Right cardiac atrium (tissue), 5 donors: ENCODE results near the gene DYNC1LI1. TPM values are rescaled to one million over a fixed set of nuclear protein-coding genes. Genes with fewer than 3 reads are reported as not detected.

Source experiments
- ATAC-seq, 2 donors: fragments of 200-7000 bp; cut with Tn5 transposase; one replicate each; pipeline versions ENCODE4 v1.8.0 to v1.9.1; 2020; ENCODE audit warnings: moderate library complexity in 2 of 2, mild to moderate bottlenecking in 1 of 2
- DNase-seq, 3 donors: peaks; one replicate each; pipeline ENCODE4 v3.0.0-alpha.2; 2020
- H3K27ac ChIP-seq: one replicate; pipeline ENCODE4 v1.5.1; 2013; ENCODE audit warnings: mild to moderate bottlenecking, low read length, control low read depth, moderate library complexity
- H3K27me3 ChIP-seq: one replicate; pipeline ENCODE4 v1.6.1; 2013; ENCODE audit not compliant: control insufficient read depth, insufficient read depth
- H3K4me1 ChIP-seq: one replicate; pipeline ENCODE4 v1.6.1; 2013; ENCODE audit warnings: low read length; ENCODE audit not compliant: control insufficient read depth, insufficient read depth
- H3K4me3 ChIP-seq: one replicate; pipeline ENCODE4 v1.5.1; 2013; ENCODE audit warnings: low read length, control low read depth
- H3K9me3 ChIP-seq: one replicate; pipeline ENCODE4 v1.6.1; 2013; ENCODE audit warnings: low read length; ENCODE audit not compliant: control insufficient read depth
- WGBS: extraction: QIAGEN DNeasy Blood & Tissue Kit; methylation state at CpG from one replicate; pipeline ENCODE4 v1.1.7; 2013; 5-methylcytosine and 5-hydroxymethylcytosine counted together
- intact Hi-C, 4 donors: fragments of 100-400 bp; cut with DNase I; formaldehyde crosslinking; loops; one replicate each; pipeline versions ENCODE4 v1.11.0 to v1.14.0; 2022 to 2023
- microRNA-seq, 2 donors: library from miRNA; unstranded; fragments of <30 nt; microRNA quantifications; one replicate each; pipeline ENCODE4 v1.2.0, GENCODE V29; 2020 to 2021
- polyA plus RNA-seq: library from polyadenylated mRNA; stranded (reverse); fragments of 200-250 nt; gene quantifications from one replicate; pipeline ENCODE4 v1.2.3, GENCODE V29; 2013
- total RNA-seq, 4 donors: library from RNA; stranded (reverse); fragmentation: NEBNext Ultra II Directional; extraction: Animal tissue kit (Norgen Biotek cat#: 25700); gene quantifications; one replicate each; pipeline ENCODE4 v1.2.1, GENCODE V29; 2021
- donor health status: healthy with polysubstance abuse.
- donor health status: DM: no; HTN: yes; CAD: no.
- donor health status: DM: no; HTN: no; CAD: no.
- donor health status: DM: no; HTN: yes; CAD: no; lungs with severe emphysema.
- donor health status: DM: yes; HTN: yes; CAD: no.

Gene DYNC1LI1
- total and polyA plus RNA-seq, 5 donors: 41.2 to 48.5 (median 45.4) TPM

DNA sequence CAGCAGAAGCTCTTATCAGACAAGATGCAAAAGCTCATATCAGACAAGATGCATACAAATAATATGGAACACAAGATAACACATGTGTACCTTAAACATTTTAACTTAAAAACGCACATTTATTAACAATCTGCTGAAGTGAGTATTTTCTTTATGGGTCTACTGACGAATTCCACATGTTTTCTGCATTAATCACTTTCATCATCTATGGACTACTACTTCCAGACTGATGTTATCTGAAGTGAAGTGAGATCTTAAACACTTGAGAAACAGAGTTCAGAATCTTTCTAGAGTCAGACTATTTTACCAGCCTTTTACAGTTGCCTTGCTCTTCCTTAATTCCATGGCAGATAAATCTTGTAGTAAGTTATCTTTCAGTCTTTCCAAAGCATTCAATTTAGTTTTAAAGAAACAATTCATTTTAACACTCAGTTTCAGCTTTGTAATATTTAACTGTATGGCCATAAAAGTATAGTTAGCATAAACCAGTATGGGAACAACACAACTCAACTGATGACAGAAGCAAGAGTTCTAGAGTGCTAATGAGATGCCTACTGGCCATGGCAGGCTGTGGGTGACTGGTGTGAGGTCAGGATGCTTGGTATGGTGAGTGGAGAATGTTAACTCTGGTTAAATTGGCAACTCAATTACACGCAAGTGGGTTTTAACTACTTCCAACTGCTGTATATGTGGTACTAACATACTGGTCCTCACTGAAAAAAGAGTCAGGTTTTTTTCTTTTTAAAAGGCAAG lies 77.8 kb downstream of the DYNC1LI1 start:
- no peak overlapping the region for H3K27ac ChIP-seq

GRCh38 chr3:32488474-32489008 lies 82.1 kb downstream of the DYNC1LI1 start:
- intact Hi-C loops: no loop called here
- no peak for DNase-seq

More for the DNA sequence above, 77.8 kb downstream of the DYNC1LI1 start:
- Histone ChIP-seq H3K9me3 (no peaks in the 10 kb centered on the region), H3K27me3 (no peaks in the 10 kb centered on the region), H3K4me3 (no peak overlapping the region), H3K4me1 (peaks cover 8% of the 10 kb centered on the region)
- no peak for DNase-seq
- no peak for ATAC-seq
- 87% methylated on average over 3 of the region's 3 CpGs for whole genome bisulfite sequencing
- intact Hi-C loops: no loop called here

GRCh38 chr3:32487781-32488473 lies 82.7 kb downstream of the DYNC1LI1 start:
- intact Hi-C loops: no loop called here
- ATAC-seq (no peak), DNase-seq (no peak)
- 36% methylated on average over 3 of the region's 3 CpGs for WGBS
- Histone ChIP-seq H3K27ac (no peak overlapping the region), H3K4me3 (no peak overlapping the region), H3K4me1 (no peaks in the 10 kb centered on the region), H3K9me3 (no peaks in the 10 kb centered on the region), H3K27me3 (no peaks in the 10 kb centered on the region)

More at GRCh38 chr3:32488474-32489008, 82.1 kb downstream of the DYNC1LI1 start:
- H3K27me3 ChIP-seq: no peaks in the 10 kb centered on the region
- no peak for ATAC-seq
- no peak overlapping the region for H3K4me3 ChIP-seq
- H3K4me1 ChIP-seq: peaks cover 1% of the 10 kb centered on the region
- H3K27ac ChIP-seq: no peak overlapping the region
- H3K9me3 ChIP-seq: no peaks in the 10 kb centered on the region
- WGBS: 61% methylated on average over 3 of the region's 3 CpGs

DNA sequence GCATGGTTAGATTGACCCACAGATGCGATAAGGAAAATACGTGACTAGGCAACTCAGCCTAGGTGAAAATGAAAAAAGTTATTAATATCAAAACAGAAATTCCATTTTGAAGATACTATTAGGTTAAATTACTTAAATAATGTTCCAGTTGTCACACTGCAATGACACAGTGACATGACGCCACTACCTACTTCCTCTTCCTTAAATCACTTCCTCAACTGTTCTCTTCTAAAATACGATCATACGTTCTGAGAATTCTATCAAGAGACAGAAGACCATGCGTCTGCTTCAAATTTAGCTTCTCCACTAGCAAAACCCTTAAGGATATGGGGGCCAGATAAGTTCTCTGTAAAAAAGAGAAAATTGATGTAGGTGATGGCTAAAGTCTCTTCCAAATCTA lies 86.2 kb downstream of the DYNC1LI1 start:
- intact Hi-C loops: no loop called here
- Histone ChIP-seq H3K9me3 (no peaks in the 10 kb centered on the region), H3K27ac (no peak overlapping the region), H3K27me3 (no peaks in the 10 kb centered on the region), H3K4me3 (no peak overlapping the region), H3K4me1 (no peaks in the 10 kb centered on the region)
- no peak for DNase-seq
- WGBS: 77% methylated on average over 6 of the region's 6 CpGs
- no peak for ATAC-seq

DNA sequence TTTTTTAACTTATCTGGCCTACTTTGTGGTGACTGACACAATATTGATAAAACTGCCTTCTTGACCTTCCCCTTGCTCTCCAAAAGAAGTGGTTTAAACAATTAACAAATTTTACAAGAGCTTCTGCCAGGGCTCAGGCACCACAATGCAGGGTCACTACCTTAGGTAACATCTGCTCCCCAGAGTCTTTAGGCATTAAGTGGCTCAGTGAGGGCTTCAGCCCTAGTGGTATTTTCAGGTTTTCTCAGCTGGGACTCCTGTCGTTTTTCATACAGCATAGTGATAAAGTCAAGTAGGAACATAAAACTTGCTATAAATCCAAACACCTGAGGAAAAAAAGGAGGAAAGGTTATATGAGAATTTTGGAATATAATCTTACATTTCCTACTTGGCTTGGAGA lies 86.9 kb downstream of the DYNC1LI1 start:
- no peak for DNase-seq
- H3K4me1 ChIP-seq: no peaks in the 10 kb centered on the region
- no peak overlapping the region for H3K4me3 ChIP-seq
- H3K27me3 ChIP-seq: no peaks in the 10 kb centered on the region
- 63% methylated on average over 1 of the region's 1 CpG for WGBS
- intact Hi-C loops: no loop called here
- no peak overlapping the region for H3K27ac ChIP-seq
- no peaks in the 10 kb centered on the region for H3K9me3 ChIP-seq
- ATAC-seq: no peak

- no peak for DNase-seq
- 65% methylated on average over 1 of the region's 1 CpG for WGBS
Measured at GRCh38 chr3:32482693-32483092, 88.0 kb downstream of the DYNC1LI1 start.

DNA sequence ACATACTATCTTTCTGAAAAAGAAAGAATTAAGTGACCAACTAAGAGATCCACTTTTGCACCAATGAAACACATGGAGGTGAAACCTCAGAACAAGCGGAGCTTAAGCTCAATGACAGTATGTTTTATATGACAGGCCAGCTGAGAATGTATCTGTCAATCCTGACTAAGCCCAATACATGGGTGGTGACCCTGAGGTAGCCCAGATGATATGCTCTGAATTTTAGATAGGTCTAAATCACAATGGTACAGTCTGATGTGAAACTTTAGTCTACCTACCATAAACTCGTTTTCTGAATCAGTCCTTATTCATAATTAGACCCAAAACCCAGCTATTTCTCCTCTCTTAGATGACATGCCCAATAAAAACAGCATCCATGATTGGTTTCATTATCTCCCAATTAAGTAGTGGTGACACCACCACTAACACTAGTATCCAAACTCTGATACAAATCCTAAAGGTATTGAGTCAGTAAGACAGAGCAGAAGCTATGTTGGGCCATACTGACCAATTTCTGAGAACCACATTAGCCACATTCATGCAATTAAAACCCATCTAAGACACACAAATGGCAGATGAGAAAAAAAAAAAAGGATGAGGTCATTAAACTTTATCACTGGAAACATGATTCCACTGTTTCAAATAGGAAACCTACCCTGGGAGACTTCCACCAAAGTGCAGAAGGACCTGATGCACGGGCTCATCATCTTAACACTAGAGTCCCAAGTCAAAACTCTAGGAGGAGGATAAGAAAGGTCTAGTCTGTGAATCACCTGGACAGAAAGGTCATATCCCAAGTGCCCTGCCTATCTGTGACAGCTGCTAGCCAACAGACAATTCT lies 88.6 kb downstream of the DYNC1LI1 start:
- DNase-seq (no peak), ATAC-seq (no peak)
- H3K4me1 ChIP-seq: no peaks in the 10 kb centered on the region
- 89% methylated on average over 3 of the region's 3 CpGs for WGBS
- no peaks in the 10 kb centered on the region for H3K9me3 ChIP-seq
- H3K27me3 ChIP-seq: no peaks in the 10 kb centered on the region
- no peak overlapping the region for H3K27ac ChIP-seq
- no peak overlapping the region for H3K4me3 ChIP-seq
- intact Hi-C loops: no loop called here

More at GRCh38 chr3:32482693-32483092, 88.0 kb downstream of the DYNC1LI1 start:
- no peak for ATAC-seq
- Histone ChIP-seq H3K4me3 (no peak overlapping the region), H3K9me3 (no peaks in the 10 kb centered on the region), H3K4me1 (no peaks in the 10 kb centered on the region), H3K27ac (no peak overlapping the region), H3K27me3 (no peaks in the 10 kb centered on the region)
- intact Hi-C loops: no loop called here

GRCh38 chr3:32480604-32481003 lies 90.1 kb downstream of the DYNC1LI1 start:
- intact Hi-C loops: no loop called here
- H3K4me3 ChIP-seq: no peak overlapping the region
- no peaks in the 10 kb centered on the region for H3K4me1 ChIP-seq
- H3K27me3 ChIP-seq: no peaks in the 10 kb centered on the region
- WGBS: 89% methylated on average over 1 of the region's 1 CpG
- H3K27ac ChIP-seq: no peak overlapping the region
- H3K9me3 ChIP-seq: no peaks in the 10 kb centered on the region
- ATAC-seq (peak in 1 of 2 donors; percentile 29), DNase-seq (no peak)

Small RNA genes lying within 50 kb of the gene (microRNA-seq; reads per million reads assigned to microRNA genes)
- gene MIR548AY: 0 reads per million in 2 donors

Other genes starting within 250 kb of the DYNC1LI1 start
- gene CMTM7, start 179.0 kb downstream of the DYNC1LI1 start, total RNA-seq: 1 to 10 TPM; 5.7 to 8.4 (median 6.7) TPM
- 4.8 TPM for gene CMTM7, start 179.0 kb downstream of the DYNC1LI1 start, polyA plus RNA-seq
- 10 to 100 TPM; 13.2 to 21.6 (median 15.1) TPM for gene CMTM6, start 68.0 kb downstream of the DYNC1LI1 start, total RNA-seq
- gene CMTM6, start 68.0 kb downstream of the DYNC1LI1 start, polyA plus RNA-seq: 10.6 TPM
- gene CNOT10, start 114.3 kb upstream of the DYNC1LI1 start, total RNA-seq: 10 to 100 TPM; 15.9 to 20.7 (median 16.0) TPM
- 7.9 TPM for gene CNOT10, start 114.3 kb upstream of the DYNC1LI1 start, polyA plus RNA-seq
- not detected for gene TRIM71, start 247.1 kb upstream of the DYNC1LI1 start, total RNA-seq
- not detected for gene TRIM71, start 247.1 kb upstream of the DYNC1LI1 start, polyA plus RNA-seq